Neural cell (in vitro differentiated cells): Measurements from ENCODE around the gene GABRR1. TPM values are rescaled to one million over a fixed set of nuclear protein-coding genes. Genes with fewer than 3 reads are reported as not detected.

Source experiments
- H2AFZ ChIP-seq: fragments of 200-600, 300-800 bp; sonication (generic), shearing (Covaris generic); 2 replicates; pipeline ENCODE4 v1.6.0; 2014; ENCODE audit warnings: low read depth, mild to moderate bottlenecking, antibody characterized with exemption, low read length, moderate library complexity
- H3F3A ChIP-seq: fragments of 200-600 bp; shearing (Covaris generic); 2 replicates; pipeline ENCODE4 v1.6.1; 2016; ENCODE audit warnings: mild to moderate bottlenecking, moderate library complexity, mixed read lengths, antibody characterized with exemption, low read length; ENCODE audit not compliant: insufficient read depth, poor library complexity, severe bottlenecking
- H3K27ac ChIP-seq: fragments of 200-600, 300-800 bp; sonication (generic), shearing (Covaris generic); 2 replicates; pipeline ENCODE4 v1.5.1; 2014; ENCODE audit warnings: mild to moderate bottlenecking, low read length, moderate library complexity
- H3K27me3 ChIP-seq: fragments of 300-800, 200-600 bp; sonication (generic), shearing (Covaris generic); 2 replicates; pipeline ENCODE4 v1.6.0; 2014; ENCODE audit warnings: mild to moderate bottlenecking, low read depth, low read length, moderate library complexity; ENCODE audit not compliant: insufficient read depth
- H3K36me3 ChIP-seq: fragments of 300-800, 200-600 bp; sonication (generic), shearing (Covaris generic); 2 replicates; pipeline ENCODE4 v1.5.1; 2014; ENCODE audit warnings: mild to moderate bottlenecking, antibody characterized with exemption, low read length, moderate library complexity; ENCODE audit not compliant: insufficient read depth
- H3K4me2 ChIP-seq: fragments of 300-800, 200-600 bp; sonication (generic), shearing (Covaris generic); 2 replicates; pipeline ENCODE4 v1.6.0; 2014; ENCODE audit warnings: mild to moderate bottlenecking, low read length
- H3K4me3 ChIP-seq: fragments of 300-800, 200-600 bp; sonication (generic), shearing (Covaris generic); 2 replicates; pipeline ENCODE4 v1.5.1; 2014; ENCODE audit warnings: mild to moderate bottlenecking, low read length, moderate library complexity
- H3K79me2 ChIP-seq: fragments of 200-600 bp; shearing (Covaris generic); replicated peaks from 2 replicates; pipeline ENCODE4 v1.6.0; 2014; ENCODE audit warnings: mild to moderate bottlenecking, low read length, moderate library complexity; ENCODE audit not compliant: insufficient read depth
- H3K9ac ChIP-seq: fragments of 300-800, 200-600 bp; sonication (generic), shearing (Covaris generic); 2 replicates; pipeline ENCODE4 v1.6.1; 2016; ENCODE audit warnings: mild to moderate bottlenecking, low read length, mixed read lengths
- H3K9me2 ChIP-seq: fragments of 200-600 bp; shearing (Covaris generic); 2 replicates; pipeline ENCODE4 v1.6.1; 2016; ENCODE audit warnings: mild to moderate bottlenecking, low read length, mixed read lengths; ENCODE audit not compliant: insufficient read depth
- H3K9me3 ChIP-seq: fragments of 200-600, 300-800 bp; sonication (generic), shearing (Covaris generic); 2 replicates; pipeline ENCODE4 v1.6.1; 2016; ENCODE audit warnings: mild to moderate bottlenecking, mixed run types, low read length, moderate library complexity, mixed read lengths
- H4K20me1 ChIP-seq: fragments of 200-600 bp; shearing (Covaris generic); 2 replicates; pipeline ENCODE4 v1.6.1; 2016; ENCODE audit warnings: mild to moderate bottlenecking, mixed run types; ENCODE audit not compliant: insufficient read depth
- CTCF ChIP-seq: fragments of 450-650 bp; IDR thresholded peaks from 2 replicates; pipeline ENCODE4 v1.5.1; 2014; ENCODE audit warnings: antibody characterized with exemption, mild to moderate bottlenecking, moderate library complexity; ENCODE audit not compliant: poor library complexity, severe bottlenecking
- EP300 ChIP-seq: fragments of 450-650 bp; conservative IDR thresholded peaks from 2 replicates; pipeline ENCODE4 v1.6.1; 2014; ENCODE audit warnings: antibody characterized with exemption, mild to moderate bottlenecking, moderate library complexity; ENCODE audit not compliant: poor library complexity, severe bottlenecking
- EZH2 ChIP-seq: fragments of 200-600, 300-800 bp; shearing (Covaris generic), sonication (generic); IDR thresholded peaks from 2 replicates; pipeline ENCODE4 v1.6.1; 2014; ENCODE audit warnings: antibody characterized with exemption, low read length, borderline replicate concordance, mild to moderate bottlenecking; ENCODE audit not compliant: insufficient read depth, poor library complexity, severe bottlenecking
- MXI1 ChIP-seq: fragments of 450-650 bp; conservative IDR thresholded peaks from 2 replicates; pipeline ENCODE4 v1.6.1; 2014; ENCODE audit warnings: antibody characterized with exemption, mild to moderate bottlenecking; ENCODE audit not compliant: poor library complexity, severe bottlenecking
- POLR2AphosphoS5 ChIP-seq: IDR thresholded peaks from 2 replicates; pipeline ENCODE4 v1.6.1; 2012
- RAD21 ChIP-seq: fragments of 450-650 bp; conservative IDR thresholded peaks from 2 replicates; pipeline ENCODE4 v1.6.1; 2014; ENCODE audit warnings: antibody characterized with exemption, mild to moderate bottlenecking, moderate library complexity
- REST ChIP-seq: IDR thresholded peaks from 2 replicates; pipeline ENCODE4 v1.6.1; 2012; ENCODE audit warnings: borderline replicate concordance
- SMC3 ChIP-seq: fragments of 450-650 bp; conservative IDR thresholded peaks from 2 replicates; pipeline ENCODE4 v1.6.1; 2014; ENCODE audit warnings: antibody characterized with exemption, mild to moderate bottlenecking, moderate library complexity; ENCODE audit not compliant: poor library complexity
- TAF1 ChIP-seq: IDR thresholded peaks from 2 replicates; pipeline ENCODE4 v1.6.1; 2012; ENCODE audit warnings: low read depth
- polyA plus RNA-seq: library from polyadenylated mRNA; depleted of rRNA; stranded (reverse); fragments of >200 nt; gene quantifications from 2 replicates; pipeline ENCODE4 v1.2.3, GENCODE V29; 2014

Gene GABRR1
- polyA plus RNA-seq, 1 donor from 2014 or later, result not detected

GRCh38 chr6:89180971-89181370 is 36.2 kb downstream of the GABRR1 start:
- H3K4me3 ChIP-seq, result no peak overlapping the region
- no peak overlapping the region for H3K4me2 ChIP-seq
- no peaks in the 10 kb centered on the region for H3K27me3 ChIP-seq
- no peaks in the 10 kb centered on the region for H3F3A ChIP-seq
- no peak overlapping the region for H3K27ac ChIP-seq
- no peak overlapping the region for H3K9ac ChIP-seq
- H3K79me2 ChIP-seq, result no peaks in the 10 kb centered on the region
- TF ChIP-seq CTCF, result no peak
- TF ChIP-seq RAD21, result no peak
- no peak for TF ChIP-seq MXI1
- TF ChIP-seq POLR2AphosphoS5, result no peak
- H3K9me2 ChIP-seq, result no peaks in the 10 kb centered on the region
- H3K36me3 ChIP-seq, result no peaks in the 10 kb centered on the region
- H4K20me1 ChIP-seq, result no peaks in the 10 kb centered on the region
- no peak overlapping the region for H2AFZ ChIP-seq
- H3K9me3 ChIP-seq, result no peaks in the 10 kb centered on the region

GRCh38 chr6:89180112-89180511 is 37.0 kb downstream of the GABRR1 start:
- H4K20me1 ChIP-seq, result no peaks in the 10 kb centered on the region
- no peaks in the 10 kb centered on the region for H3K36me3 ChIP-seq
- no peak overlapping the region for H3K4me3 ChIP-seq
- H3K27me3 ChIP-seq, result no peaks in the 10 kb centered on the region
- no peak overlapping the region for H3K9ac ChIP-seq
- no peaks in the 10 kb centered on the region for H3K79me2 ChIP-seq
- H3K4me2 ChIP-seq, result no peak overlapping the region
- H2AFZ ChIP-seq, result no peak overlapping the region
- no peaks in the 10 kb centered on the region for H3K9me2 ChIP-seq
- H3K9me3 ChIP-seq, result no peaks in the 10 kb centered on the region
- no peaks in the 10 kb centered on the region for H3F3A ChIP-seq
- TF ChIP-seq MXI1, result no peak
- no peak for TF ChIP-seq CTCF
- TF ChIP-seq RAD21, result no peak
- no peak for TF ChIP-seq EP300
- no peak for TF ChIP-seq REST
- no peak for TF ChIP-seq EZH2
- no peak for TF ChIP-seq SMC3
- TF ChIP-seq TAF1, result no peak
- TF ChIP-seq POLR2AphosphoS5, result no peak
- no peak overlapping the region for H3K27ac ChIP-seq
